Neural cell (in vitro differentiated cells): ENCODE measurements around the gene USP12. TPM values are rescaled to one million over a fixed set of nuclear protein-coding genes. Genes with fewer than 3 reads are reported as not detected.

Source experiments
- H2AFZ ChIP-seq: fragments of 200-600, 300-800 bp; sonication (generic), shearing (Covaris generic); 2 replicates; pipeline ENCODE4 v1.6.0; 2014; ENCODE audit warnings: low read depth, mild to moderate bottlenecking, antibody characterized with exemption, low read length, moderate library complexity
- H3F3A ChIP-seq: fragments of 200-600 bp; shearing (Covaris generic); 2 replicates; pipeline ENCODE4 v1.6.1; 2016; ENCODE audit warnings: mild to moderate bottlenecking, moderate library complexity, mixed read lengths, antibody characterized with exemption, low read length; ENCODE audit not compliant: insufficient read depth, poor library complexity, severe bottlenecking
- H3K27ac ChIP-seq: fragments of 200-600, 300-800 bp; sonication (generic), shearing (Covaris generic); 2 replicates; pipeline ENCODE4 v1.5.1; 2014; ENCODE audit warnings: mild to moderate bottlenecking, low read length, moderate library complexity
- H3K27me3 ChIP-seq: fragments of 300-800, 200-600 bp; sonication (generic), shearing (Covaris generic); 2 replicates; pipeline ENCODE4 v1.6.0; 2014; ENCODE audit warnings: mild to moderate bottlenecking, low read depth, low read length, moderate library complexity; ENCODE audit not compliant: insufficient read depth
- H3K36me3 ChIP-seq: fragments of 300-800, 200-600 bp; sonication (generic), shearing (Covaris generic); 2 replicates; pipeline ENCODE4 v1.5.1; 2014; ENCODE audit warnings: mild to moderate bottlenecking, antibody characterized with exemption, low read length, moderate library complexity; ENCODE audit not compliant: insufficient read depth
- H3K4me2 ChIP-seq: fragments of 300-800, 200-600 bp; sonication (generic), shearing (Covaris generic); 2 replicates; pipeline ENCODE4 v1.6.0; 2014; ENCODE audit warnings: mild to moderate bottlenecking, low read length
- H3K4me3 ChIP-seq: fragments of 300-800, 200-600 bp; sonication (generic), shearing (Covaris generic); 2 replicates; pipeline ENCODE4 v1.5.1; 2014; ENCODE audit warnings: mild to moderate bottlenecking, low read length, moderate library complexity
- H3K79me2 ChIP-seq: fragments of 200-600 bp; shearing (Covaris generic); replicated peaks from 2 replicates; pipeline ENCODE4 v1.6.0; 2014; ENCODE audit warnings: mild to moderate bottlenecking, low read length, moderate library complexity; ENCODE audit not compliant: insufficient read depth
- H3K9ac ChIP-seq: fragments of 300-800, 200-600 bp; sonication (generic), shearing (Covaris generic); 2 replicates; pipeline ENCODE4 v1.6.1; 2016; ENCODE audit warnings: mild to moderate bottlenecking, low read length, mixed read lengths
- H3K9me2 ChIP-seq: fragments of 200-600 bp; shearing (Covaris generic); 2 replicates; pipeline ENCODE4 v1.6.1; 2016; ENCODE audit warnings: mild to moderate bottlenecking, low read length, mixed read lengths; ENCODE audit not compliant: insufficient read depth
- H3K9me3 ChIP-seq: fragments of 200-600, 300-800 bp; sonication (generic), shearing (Covaris generic); 2 replicates; pipeline ENCODE4 v1.6.1; 2016; ENCODE audit warnings: mild to moderate bottlenecking, mixed run types, low read length, moderate library complexity, mixed read lengths
- H4K20me1 ChIP-seq: fragments of 200-600 bp; shearing (Covaris generic); 2 replicates; pipeline ENCODE4 v1.6.1; 2016; ENCODE audit warnings: mild to moderate bottlenecking, mixed run types; ENCODE audit not compliant: insufficient read depth
- EP300 ChIP-seq: fragments of 450-650 bp; conservative IDR thresholded peaks from 2 replicates; pipeline ENCODE4 v1.6.1; 2014; ENCODE audit warnings: antibody characterized with exemption, mild to moderate bottlenecking, moderate library complexity; ENCODE audit not compliant: poor library complexity, severe bottlenecking
- EZH2 ChIP-seq: fragments of 200-600, 300-800 bp; shearing (Covaris generic), sonication (generic); IDR thresholded peaks from 2 replicates; pipeline ENCODE4 v1.6.1; 2014; ENCODE audit warnings: antibody characterized with exemption, low read length, borderline replicate concordance, mild to moderate bottlenecking; ENCODE audit not compliant: insufficient read depth, poor library complexity, severe bottlenecking
- MXI1 ChIP-seq: fragments of 450-650 bp; conservative IDR thresholded peaks from 2 replicates; pipeline ENCODE4 v1.6.1; 2014; ENCODE audit warnings: antibody characterized with exemption, mild to moderate bottlenecking; ENCODE audit not compliant: poor library complexity, severe bottlenecking
- POLR2AphosphoS5 ChIP-seq: IDR thresholded peaks from 2 replicates; pipeline ENCODE4 v1.6.1; 2012
- RAD21 ChIP-seq: fragments of 450-650 bp; conservative IDR thresholded peaks from 2 replicates; pipeline ENCODE4 v1.6.1; 2014; ENCODE audit warnings: antibody characterized with exemption, mild to moderate bottlenecking, moderate library complexity
- SMC3 ChIP-seq: fragments of 450-650 bp; conservative IDR thresholded peaks from 2 replicates; pipeline ENCODE4 v1.6.1; 2014; ENCODE audit warnings: antibody characterized with exemption, mild to moderate bottlenecking, moderate library complexity; ENCODE audit not compliant: poor library complexity
- TAF1 ChIP-seq: IDR thresholded peaks from 2 replicates; pipeline ENCODE4 v1.6.1; 2012; ENCODE audit warnings: low read depth
- polyA plus RNA-seq: library from polyadenylated mRNA; depleted of rRNA; stranded (reverse); fragments of >200 nt; gene quantifications from 2 replicates; pipeline ENCODE4 v1.2.3, GENCODE V29; 2014
- TF ChIP-seq, protein P1 (sequence below): fragments of 450-650 bp; IDR thresholded peaks from 2 replicates; pipeline ENCODE4 v1.5.1; 2014; ENCODE audit warnings: antibody characterized with exemption, mild to moderate bottlenecking, moderate library complexity; ENCODE audit not compliant: poor library complexity, severe bottlenecking
- TF ChIP-seq, protein P2 (sequence below): IDR thresholded peaks from 2 replicates; pipeline ENCODE4 v1.6.1; 2012; ENCODE audit warnings: borderline replicate concordance

The USP12 gene
- polyA plus RNA-seq, 1 donor from 2014 or later, result 26.2 TPM

DNA sequence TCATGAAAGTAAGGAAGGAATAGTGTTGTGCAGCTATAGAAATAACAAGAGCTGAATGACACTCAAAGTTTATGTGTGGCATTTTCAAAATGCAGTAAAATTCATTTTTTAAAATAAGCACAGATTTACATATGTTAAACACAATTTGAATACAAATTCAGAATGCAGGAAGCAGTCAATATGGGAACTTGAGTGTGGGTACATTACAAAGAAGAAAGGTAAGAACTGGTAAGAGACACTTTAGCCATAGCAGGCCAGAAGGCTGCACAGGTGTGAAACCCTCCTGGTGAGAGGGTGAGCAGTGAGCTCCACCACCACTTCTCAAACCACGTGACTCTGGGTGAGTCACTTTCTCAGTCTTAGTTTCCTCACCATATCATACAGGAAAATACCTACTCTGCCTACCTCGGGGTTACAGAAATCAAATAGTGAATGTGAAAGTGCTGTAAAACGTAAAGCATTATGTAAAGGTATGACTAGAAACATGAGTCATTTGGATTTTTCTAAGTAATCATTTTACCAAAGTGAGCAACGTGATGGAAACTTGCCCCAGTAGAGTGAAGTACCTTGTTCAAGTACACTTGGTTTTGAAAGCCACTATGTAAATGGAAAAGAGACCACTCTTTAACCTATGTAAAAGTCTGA lies 40.5 kb downstream of the USP12 start:
- no peak overlapping the region for H3K4me3 ChIP-seq
- peaks cover 60% of the 10 kb centered on the region for H3K79me2 ChIP-seq
- H3K9me2 ChIP-seq, result no peaks in the 10 kb centered on the region
- no peak overlapping the region for H3K4me2 ChIP-seq
- H4K20me1 ChIP-seq, result no peaks in the 10 kb centered on the region
- no peaks in the 10 kb centered on the region for H3K9me3 ChIP-seq
- no peaks in the 10 kb centered on the region for H3F3A ChIP-seq
- no peak for TF ChIP-seq EZH2
- no peaks in the 10 kb centered on the region for H3K27me3 ChIP-seq
- H3K9ac ChIP-seq, result no peak overlapping the region
- H2AFZ ChIP-seq, result no peak overlapping the region
- H3K27ac ChIP-seq, result no peak overlapping the region
- H3K36me3 ChIP-seq, result no peaks in the 10 kb centered on the region

DNA sequence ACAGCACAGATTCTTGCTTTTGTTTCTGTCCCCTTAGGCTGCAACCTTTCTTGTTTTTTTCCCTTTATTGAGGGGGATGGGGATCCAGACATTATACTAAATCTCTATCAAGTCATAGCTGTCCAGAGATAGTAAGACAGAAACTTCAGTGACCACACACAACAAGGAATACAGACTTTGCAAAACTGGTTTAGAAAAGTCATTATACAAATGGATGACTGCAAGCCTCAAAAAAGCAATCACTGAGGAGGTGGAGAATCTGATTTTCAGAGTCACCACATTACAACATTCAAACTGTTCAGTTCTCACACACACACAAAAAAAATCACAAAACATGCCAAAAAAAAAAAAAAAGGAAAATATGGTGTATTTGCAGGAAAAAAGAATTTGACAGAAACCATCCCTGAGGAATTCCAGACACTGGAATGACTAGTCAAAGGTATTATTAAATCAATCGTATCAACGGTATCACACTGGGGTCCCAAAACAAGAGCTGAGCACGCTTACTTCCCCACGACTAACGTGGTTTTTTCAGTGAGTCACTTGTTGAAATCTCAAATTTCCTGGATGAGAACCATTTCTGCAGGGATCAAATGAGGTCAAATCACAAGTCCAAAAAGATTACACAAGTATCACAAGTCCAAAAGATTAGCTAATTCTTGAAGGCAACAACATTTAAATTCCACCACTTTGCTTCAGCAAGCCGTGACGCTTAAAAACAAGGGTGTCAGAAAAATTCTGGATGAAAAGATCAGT lies 41.2 kb downstream of the USP12 start:
- Histone ChIP-seq H3K36me3 (no peaks in the 10 kb centered on the region), H2AFZ (no peak overlapping the region), H3K4me2 (no peak overlapping the region), H3K9me2 (no peaks in the 10 kb centered on the region), H3K9me3 (peaks cover 4% of the 10 kb centered on the region), H3K27ac (no peak overlapping the region), H3K9ac (no peak overlapping the region), H3K27me3 (no peaks in the 10 kb centered on the region), H3K4me3 (no peak overlapping the region), H3F3A (no peaks in the 10 kb centered on the region), H4K20me1 (no peaks in the 10 kb centered on the region), H3K79me2 (peaks cover 58% of the 10 kb centered on the region)
- no peak for TF ChIP-seq EZH2
- no peak for TF ChIP-seq TAF1
- TF ChIP-seq, protein P1, sequence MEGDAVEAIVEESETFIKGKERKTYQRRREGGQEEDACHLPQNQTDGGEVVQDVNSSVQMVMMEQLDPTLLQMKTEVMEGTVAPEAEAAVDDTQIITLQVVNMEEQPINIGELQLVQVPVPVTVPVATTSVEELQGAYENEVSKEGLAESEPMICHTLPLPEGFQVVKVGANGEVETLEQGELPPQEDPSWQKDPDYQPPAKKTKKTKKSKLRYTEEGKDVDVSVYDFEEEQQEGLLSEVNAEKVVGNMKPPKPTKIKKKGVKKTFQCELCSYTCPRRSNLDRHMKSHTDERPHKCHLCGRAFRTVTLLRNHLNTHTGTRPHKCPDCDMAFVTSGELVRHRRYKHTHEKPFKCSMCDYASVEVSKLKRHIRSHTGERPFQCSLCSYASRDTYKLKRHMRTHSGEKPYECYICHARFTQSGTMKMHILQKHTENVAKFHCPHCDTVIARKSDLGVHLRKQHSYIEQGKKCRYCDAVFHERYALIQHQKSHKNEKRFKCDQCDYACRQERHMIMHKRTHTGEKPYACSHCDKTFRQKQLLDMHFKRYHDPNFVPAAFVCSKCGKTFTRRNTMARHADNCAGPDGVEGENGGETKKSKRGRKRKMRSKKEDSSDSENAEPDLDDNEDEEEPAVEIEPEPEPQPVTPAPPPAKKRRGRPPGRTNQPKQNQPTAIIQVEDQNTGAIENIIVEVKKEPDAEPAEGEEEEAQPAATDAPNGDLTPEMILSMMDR, result no peak
- TF ChIP-seq POLR2AphosphoS5, result no peak
- no peak for TF ChIP-seq EP300
- TF ChIP-seq RAD21, result no peak
- TF ChIP-seq SMC3, result no peak
- TF ChIP-seq, protein P2, sequence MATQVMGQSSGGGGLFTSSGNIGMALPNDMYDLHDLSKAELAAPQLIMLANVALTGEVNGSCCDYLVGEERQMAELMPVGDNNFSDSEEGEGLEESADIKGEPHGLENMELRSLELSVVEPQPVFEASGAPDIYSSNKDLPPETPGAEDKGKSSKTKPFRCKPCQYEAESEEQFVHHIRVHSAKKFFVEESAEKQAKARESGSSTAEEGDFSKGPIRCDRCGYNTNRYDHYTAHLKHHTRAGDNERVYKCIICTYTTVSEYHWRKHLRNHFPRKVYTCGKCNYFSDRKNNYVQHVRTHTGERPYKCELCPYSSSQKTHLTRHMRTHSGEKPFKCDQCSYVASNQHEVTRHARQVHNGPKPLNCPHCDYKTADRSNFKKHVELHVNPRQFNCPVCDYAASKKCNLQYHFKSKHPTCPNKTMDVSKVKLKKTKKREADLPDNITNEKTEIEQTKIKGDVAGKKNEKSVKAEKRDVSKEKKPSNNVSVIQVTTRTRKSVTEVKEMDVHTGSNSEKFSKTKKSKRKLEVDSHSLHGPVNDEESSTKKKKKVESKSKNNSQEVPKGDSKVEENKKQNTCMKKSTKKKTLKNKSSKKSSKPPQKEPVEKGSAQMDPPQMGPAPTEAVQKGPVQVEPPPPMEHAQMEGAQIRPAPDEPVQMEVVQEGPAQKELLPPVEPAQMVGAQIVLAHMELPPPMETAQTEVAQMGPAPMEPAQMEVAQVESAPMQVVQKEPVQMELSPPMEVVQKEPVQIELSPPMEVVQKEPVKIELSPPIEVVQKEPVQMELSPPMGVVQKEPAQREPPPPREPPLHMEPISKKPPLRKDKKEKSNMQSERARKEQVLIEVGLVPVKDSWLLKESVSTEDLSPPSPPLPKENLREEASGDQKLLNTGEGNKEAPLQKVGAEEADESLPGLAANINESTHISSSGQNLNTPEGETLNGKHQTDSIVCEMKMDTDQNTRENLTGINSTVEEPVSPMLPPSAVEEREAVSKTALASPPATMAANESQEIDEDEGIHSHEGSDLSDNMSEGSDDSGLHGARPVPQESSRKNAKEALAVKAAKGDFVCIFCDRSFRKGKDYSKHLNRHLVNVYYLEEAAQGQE, result no peak
- TF ChIP-seq MXI1, result no peak
